HG03565 (cell line): ENCODE data around the gene DHRS2.
"Not testable (repeated sequence)": the region's sequence is repeated elsewhere in the genome, so short reads cannot be mapped to it uniquely, and the experiment has no call there.

Experiments used
- ATAC-seq: cut with Tn5 transposase; IDR thresholded peaks from one replicate; pipeline ENCODE4 v1.9.1; 2021; ENCODE audit warnings: mild to moderate bottlenecking, moderate library complexity; ENCODE audit not compliant: unreplicated experiment

The DHRS2 gene

GRCh38 chr14:23632461-23633159 is 3.6 kb upstream of the DHRS2 start:
- no peak for ATAC-seq

- ATAC-seq: no peak
These were observed 2.9 kb upstream of the DHRS2 start for GRCh38 chr14:23633160-23633701.

GRCh38 chr14:23634698-23635412 is 1.3 kb upstream of the DHRS2 start:
- not testable (repeated sequence) for ATAC-seq

GRCh38 chr14:23637312-23637654 is 1.1 kb downstream of the DHRS2 start:
- not testable (repeated sequence) for ATAC-seq

GRCh38 chr14:23637655-23638413 is 1.7 kb downstream of the DHRS2 start:
- ATAC-seq: not testable (repeated sequence)

- ATAC-seq: no peak
These were observed 2.4 kb downstream of the DHRS2 start for GRCh38 chr14:23638414-23639047.

- no peak for ATAC-seq
These were observed 3.1 kb downstream of the DHRS2 start for GRCh38 chr14:23639048-23639890.

GRCh38 chr14:23639891-23640523 is 3.8 kb downstream of the DHRS2 start:
- ATAC-seq: no peak

GRCh38 chr14:23640524-23641141 is 4.5 kb downstream of the DHRS2 start:
- ATAC-seq: no peak

- no peak for ATAC-seq
These were observed 5.2 kb downstream of the DHRS2 start for GRCh38 chr14:23641180-23641914.

- ATAC-seq: no peak
These were observed 5.9 kb downstream of the DHRS2 start for GRCh38 chr14:23641915-23642588.

- ATAC-seq: no peak
These were observed 7.5 kb downstream of the DHRS2 start for GRCh38 chr14:23643533-23644194.

- no peak for ATAC-seq
These were observed 8.2 kb downstream of the DHRS2 start for GRCh38 chr14:23644195-23644918.

GRCh38 chr14:23644919-23645336 is 8.8 kb downstream of the DHRS2 start:
- ATAC-seq: no peak

- no peak for ATAC-seq
These were observed 9.3 kb downstream of the DHRS2 start for GRCh38 chr14:23645504-23645811.

- ATAC-seq: no peak
These were observed 9.9 kb downstream of the DHRS2 start for GRCh38 chr14:23645812-23646647.
